Neural progenitor cell (in vitro differentiated cells): Measurements from ENCODE around the gene TEX11. TPM values are rescaled to one million over a fixed set of nuclear protein-coding genes. Genes with fewer than 3 reads are reported as not detected.

Experiments
- DNase-seq: peaks from one replicate; pipeline ENCODE4 v3.0.0-alpha.2; 2016; ENCODE audit warnings: low spot score
- H2AFZ ChIP-seq: fragments of 200-600 bp; sonication (generic); replicated peaks from 2 replicates; pipeline ENCODE4 v1.6.1; 2016; ENCODE audit warnings: antibody characterized with exemption
- H3F3A ChIP-seq: fragments of 200-600 bp; sonication (generic); 2 replicates; pipeline ENCODE4 v1.6.1; 2016; ENCODE audit warnings: antibody characterized with exemption, low read depth
- H3K27ac ChIP-seq: fragments of 200-600 bp; sonication (generic); 2 replicates; pipeline ENCODE4 v1.5.1; 2016; ENCODE audit warnings: mild to moderate bottlenecking
- H3K27me3 ChIP-seq: fragments of 200-600 bp; sonication (generic); 2 replicates; pipeline ENCODE4 v1.6.1; 2016; ENCODE audit warnings: mild to moderate bottlenecking, moderate library complexity
- H3K36me3 ChIP-seq: fragments of 200-600 bp; sonication (generic); 2 replicates; pipeline ENCODE4 v1.5.1; 2016
- H3K4me1 ChIP-seq: fragments of 200-600 bp; sonication (generic); 2 replicates; pipeline ENCODE4 v1.6.1; 2016; ENCODE audit warnings: mixed run types
- H3K4me2 ChIP-seq: fragments of 200-600 bp; sonication (generic); 2 replicates; pipeline ENCODE4 v1.6.1; 2016
- H3K4me3 ChIP-seq: fragments of 200-600 bp; sonication (generic); 2 replicates; pipeline ENCODE4 v1.5.1; 2016
- H3K79me2 ChIP-seq: fragments of 200-600 bp; sonication (generic); 2 replicates; pipeline ENCODE4 v1.6.1; 2016; ENCODE audit warnings: low read depth
- H3K9ac ChIP-seq: fragments of 200-600 bp; sonication (generic); 2 replicates; pipeline ENCODE4 v1.6.1; 2016
- H3K9me3 ChIP-seq: fragments of 200-600 bp; sonication (generic); 2 replicates; pipeline ENCODE4 v1.5.1; 2016; ENCODE audit warnings: low read depth
- H4K20me1 ChIP-seq: fragments of 200-600 bp; sonication (generic); 2 replicates; pipeline ENCODE4 v1.6.1; 2016; ENCODE audit warnings: low read depth
- H3K27ac Mint-ChIP-seq: 3 replicates; pipeline ENCODE4 v1.8.0; 2021; ENCODE audit warnings: mixed read lengths
- H3K27me3 Mint-ChIP-seq: 2 replicates; pipeline ENCODE4 v1.8.0; 2022; ENCODE audit warnings: low read depth, mild to moderate bottlenecking, inconsistent platforms, moderate library complexity, mixed read lengths; ENCODE audit not compliant: insufficient read depth
- H3K36me3 Mint-ChIP-seq: 3 replicates; pipeline ENCODE4 v1.8.0; 2021; ENCODE audit warnings: mixed read lengths
- H3K4me1 Mint-ChIP-seq: 3 replicates; pipeline ENCODE4 v1.8.0; 2021; ENCODE audit warnings: mixed read lengths
- H3K4me3 Mint-ChIP-seq: 3 replicates; pipeline ENCODE4 v1.8.0; 2021; ENCODE audit warnings: mild to moderate bottlenecking, moderate library complexity, mixed read lengths
- H3K9me3 Mint-ChIP-seq: 3 replicates; pipeline ENCODE4 v1.8.0; 2020; ENCODE audit warnings: mixed read lengths
- CTCF ChIP-seq: fragments of 200-600 bp; sonication (generic); IDR thresholded peaks from 2 replicates; pipeline ENCODE4 v1.5.1; 2017; ENCODE audit warnings: antibody characterized with exemption, mild to moderate bottlenecking
- EZH2 ChIP-seq: fragments of 200-600 bp; sonication (generic); IDR thresholded peaks from 2 replicates; pipeline ENCODE4 v1.6.1; 2017; ENCODE audit warnings: antibody characterized with exemption, mild to moderate bottlenecking, moderate library complexity
- EZH2phosphoT487 ChIP-seq: fragments of 200-600 bp; sonication (generic); IDR thresholded peaks from 2 replicates; pipeline ENCODE4 v1.6.1; 2017; ENCODE audit warnings: antibody characterized with exemption
- total RNA-seq: library from RNA; depleted of rRNA; stranded (reverse); fragments of >200 nt; gene quantifications from 2 replicates; pipeline ENCODE4 v1.2.3, GENCODE V29; 2015; ENCODE audit warnings: low replicate concordance

The TEX11 gene
- total RNA-seq, 1 donor from 2014 or later, result not detected

GRCh38 chrX:70675284-70675683 is 233.2 kb downstream of the TEX11 start:
- Histone ChIP-seq H3K27me3 (no peaks in the 10 kb centered on the region), H3F3A (no peaks in the 10 kb centered on the region), H4K20me1 (no peaks in the 10 kb centered on the region), H2AFZ (no peak overlapping the region), H3K27ac (no peak overlapping the region), H3K4me1 (no peaks in the 10 kb centered on the region), H3K9me3 (peaks cover 5% of the 10 kb centered on the region), H3K9ac (no peak overlapping the region), H3K79me2 (no peaks in the 10 kb centered on the region), H3K4me2 (no peak overlapping the region), H3K4me3 (no peak overlapping the region), H3K36me3 (no peaks in the 10 kb centered on the region)
- no peaks in the 10 kb centered on the region for H3K27me3 Mint-ChIP-seq
- H3K36me3 Mint-ChIP-seq, result no peaks in the 10 kb centered on the region
- no peak overlapping the region for H3K27ac Mint-ChIP-seq
- H3K4me1 Mint-ChIP-seq, result no peaks in the 10 kb centered on the region
- H3K9me3 Mint-ChIP-seq, result peaks cover 5% of the 10 kb centered on the region
- H3K4me3 Mint-ChIP-seq, result no peak overlapping the region
- no peak for TF ChIP-seq EZH2phosphoT487
- no peak for TF ChIP-seq CTCF
- no peak for TF ChIP-seq EZH2
- DNase-seq, result no peak

GRCh38 chrX:70672326-70672725 is 236.2 kb downstream of the TEX11 start:
- no peaks in the 10 kb centered on the region for H3K79me2 ChIP-seq
- no peak for TF ChIP-seq EZH2phosphoT487
- TF ChIP-seq EZH2, result no peak
- TF ChIP-seq CTCF, result no peak
- no peaks in the 10 kb centered on the region for H3K36me3 Mint-ChIP-seq

GRCh38 chrX:70669120-70669519 is 239.4 kb downstream of the TEX11 start:
- Histone ChIP-seq H3K27ac (no peak overlapping the region), H3K9ac (no peak overlapping the region), H3K36me3 (no peaks in the 10 kb centered on the region), H2AFZ (no peak overlapping the region), H3K9me3 (no peaks in the 10 kb centered on the region), H3F3A (no peaks in the 10 kb centered on the region), H4K20me1 (no peaks in the 10 kb centered on the region), H3K27me3 (no peaks in the 10 kb centered on the region), H3K4me1 (no peaks in the 10 kb centered on the region), H3K4me3 (no peak overlapping the region), H3K79me2 (no peaks in the 10 kb centered on the region), H3K4me2 (no peak overlapping the region)
- DNase-seq, result no peak
- no peaks in the 10 kb centered on the region for H3K27me3 Mint-ChIP-seq
- no peak for TF ChIP-seq EZH2phosphoT487
- no peak for TF ChIP-seq CTCF
- TF ChIP-seq EZH2, result no peak
- H3K27ac Mint-ChIP-seq, result no peak overlapping the region
- no peaks in the 10 kb centered on the region for H3K4me1 Mint-ChIP-seq
- no peaks in the 10 kb centered on the region for H3K36me3 Mint-ChIP-seq
- H3K4me3 Mint-ChIP-seq, result no peak overlapping the region
- no peaks in the 10 kb centered on the region for H3K9me3 Mint-ChIP-seq

More at GRCh38 chrX:70672326-70672725, 236.2 kb downstream of the TEX11 start:
- H3K4me3 ChIP-seq, result no peak overlapping the region
- no peak overlapping the region for H3K27ac Mint-ChIP-seq
- no peak overlapping the region for H3K4me2 ChIP-seq
- H3K4me1 Mint-ChIP-seq, result no peaks in the 10 kb centered on the region
- no peaks in the 10 kb centered on the region for H4K20me1 ChIP-seq
- H3K9me3 ChIP-seq, result peaks cover 5% of the 10 kb centered on the region
- H3K4me3 Mint-ChIP-seq, result no peak overlapping the region
- H2AFZ ChIP-seq, result no peak overlapping the region
- H3K27ac ChIP-seq, result no peak overlapping the region
- no peaks in the 10 kb centered on the region for H3F3A ChIP-seq
- H3K9me3 Mint-ChIP-seq, result peaks cover 3% of the 10 kb centered on the region
- H3K9ac ChIP-seq, result no peak overlapping the region
- no peaks in the 10 kb centered on the region for H3K27me3 Mint-ChIP-seq
- no peak for DNase-seq
- no peaks in the 10 kb centered on the region for H3K4me1 ChIP-seq
- H3K27me3 ChIP-seq, result no peaks in the 10 kb centered on the region
- H3K36me3 ChIP-seq, result no peaks in the 10 kb centered on the region
